ENCODE measurements around the gene GIT2.
"Not testable (repeated sequence)": the region's sequence is repeated elsewhere in the genome, so short reads cannot be mapped to it uniquely, and the experiment has no call there.

Gene GIT2

DNA sequence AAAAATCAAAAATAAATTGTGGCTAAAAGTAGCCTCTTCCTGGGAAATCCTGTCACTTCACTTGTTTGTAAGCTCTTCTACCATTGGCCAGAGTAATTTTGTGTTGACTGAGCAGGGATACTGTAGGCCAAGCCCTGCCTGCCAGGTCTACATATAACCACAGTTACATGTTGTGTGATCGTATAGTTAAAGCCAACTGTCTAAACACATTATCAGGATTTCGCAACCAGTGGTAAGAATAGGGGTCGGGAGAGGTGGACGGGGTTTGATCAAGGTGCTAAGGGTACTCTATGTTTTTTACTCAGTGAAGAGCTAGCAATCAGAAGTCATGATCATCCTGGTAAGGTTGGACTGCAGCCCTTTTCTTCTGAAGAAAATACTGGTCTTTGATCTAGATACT is 16.5 kb upstream of the GIT2 start:
- no peak for DNase-seq (ENCODE audit: insufficient read length, low spot score)
- no peak for FAIRE-seq
- TF ChIP-seq POLR2A (IDR thresholded peaks at IDR 0.05; ENCODE audit: low read depth, low read length) = no peak

DNA sequence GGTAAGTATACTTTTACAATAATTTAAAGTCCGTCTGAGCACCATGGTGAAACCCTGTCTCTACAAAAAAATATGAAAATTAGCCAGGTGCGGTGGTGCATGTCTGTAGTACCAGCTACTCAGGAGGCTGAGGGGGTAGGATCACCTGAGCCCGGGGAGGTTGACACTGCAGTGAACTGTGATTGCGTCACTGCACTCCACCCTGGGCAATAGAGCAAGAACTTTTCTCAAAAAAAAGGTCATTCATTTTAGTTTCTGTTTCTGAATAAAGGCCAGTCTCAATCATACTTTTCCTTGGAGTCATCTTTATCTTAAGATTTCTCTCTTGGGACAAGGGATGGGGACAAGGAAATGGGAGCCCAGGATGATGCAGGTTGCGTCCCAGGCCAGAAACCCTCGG is 16.0 kb upstream of the GIT2 start:
- TF ChIP-seq POLR2A (IDR thresholded peaks at IDR 0.05; ENCODE audit: low read depth, low read length) = no peak
- DNase-seq (ENCODE audit: insufficient read length, low spot score) = no peak
- no peak for FAIRE-seq

DNA sequence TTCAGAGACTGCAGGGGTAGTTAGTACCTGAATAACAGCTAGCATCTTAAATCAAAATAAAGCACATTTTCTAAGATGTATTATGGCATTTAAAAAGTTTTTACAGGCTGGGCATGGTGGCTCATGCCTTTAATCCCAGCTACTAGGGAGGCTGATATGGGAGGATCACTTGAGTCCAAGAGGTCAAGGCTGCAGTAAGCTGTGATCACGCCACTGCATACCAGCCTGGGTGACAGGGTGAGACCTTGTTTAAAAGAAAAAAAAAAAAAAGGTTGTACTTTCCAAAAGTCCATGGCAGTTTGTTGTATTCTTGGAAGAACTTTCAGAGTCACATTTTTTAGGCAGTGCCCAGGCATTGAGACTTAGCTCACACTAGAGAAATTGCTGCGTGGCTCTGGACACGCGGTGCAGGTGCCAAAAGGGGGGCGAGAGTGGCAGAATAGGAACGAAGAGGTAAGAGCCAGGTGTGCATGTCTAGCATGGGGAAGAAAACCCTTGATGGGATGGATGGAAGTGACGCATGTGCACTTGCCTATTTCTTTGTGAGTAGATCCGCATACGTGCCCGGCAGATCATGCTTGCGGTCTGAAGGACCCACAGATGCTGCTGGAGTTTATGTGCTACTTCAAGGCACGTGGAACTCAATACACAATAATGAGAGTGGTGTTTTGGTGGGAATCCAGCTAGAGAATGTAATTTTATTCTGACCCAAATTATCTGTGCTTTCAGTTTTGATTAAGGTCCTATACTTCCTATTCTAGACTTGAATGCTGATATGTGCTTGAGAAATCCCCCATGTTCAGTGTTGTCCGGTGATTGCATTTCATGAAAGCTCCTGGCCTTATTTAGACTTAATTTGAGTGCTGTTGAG is 14.9 kb upstream of the GIT2 start:
- TF ChIP-seq POLR2A (IDR thresholded peaks at IDR 0.05; ENCODE audit: low read depth, low read length) = no peak
- DNase-seq (ENCODE audit: insufficient read length, low spot score) = no peak
- no peak for FAIRE-seq

DNA sequence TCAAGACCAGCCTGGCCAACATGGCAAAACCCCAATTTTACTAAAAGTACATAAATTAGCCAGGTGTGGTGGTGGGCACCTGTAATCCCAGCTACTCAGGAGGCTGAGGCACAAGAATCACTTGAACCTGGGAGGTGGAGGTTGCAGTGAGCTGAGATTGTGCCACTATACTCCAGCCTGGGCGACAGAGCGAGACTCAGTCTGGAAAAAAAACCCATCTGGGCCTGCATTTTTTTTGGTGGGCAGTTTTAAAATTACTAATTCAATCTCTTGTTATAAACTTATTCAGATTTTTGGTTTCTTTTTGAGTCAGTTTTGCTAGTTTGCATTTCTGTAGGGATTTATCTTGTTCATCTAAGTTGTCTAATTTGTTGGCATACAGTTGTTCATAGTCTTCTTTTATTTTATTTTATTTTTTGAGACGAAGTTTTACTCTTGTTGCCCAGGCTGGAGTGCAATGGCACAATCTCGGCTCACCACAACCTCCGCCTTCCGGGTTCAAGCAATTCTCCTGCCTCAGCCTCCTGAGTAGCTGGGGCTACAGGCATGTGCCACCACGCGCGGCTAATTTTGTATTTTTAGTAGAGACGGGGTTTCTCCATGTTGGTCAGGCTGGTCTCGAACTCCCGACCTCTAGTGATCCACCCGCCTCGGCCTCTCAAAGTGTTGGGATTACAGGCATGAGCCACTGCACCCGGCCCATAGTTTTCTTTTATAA is 12.7 kb upstream of the GIT2 start:
- not testable (repeated sequence) for DNase-seq (ENCODE audit: insufficient read length, low spot score); FAIRE-seq

DNA sequence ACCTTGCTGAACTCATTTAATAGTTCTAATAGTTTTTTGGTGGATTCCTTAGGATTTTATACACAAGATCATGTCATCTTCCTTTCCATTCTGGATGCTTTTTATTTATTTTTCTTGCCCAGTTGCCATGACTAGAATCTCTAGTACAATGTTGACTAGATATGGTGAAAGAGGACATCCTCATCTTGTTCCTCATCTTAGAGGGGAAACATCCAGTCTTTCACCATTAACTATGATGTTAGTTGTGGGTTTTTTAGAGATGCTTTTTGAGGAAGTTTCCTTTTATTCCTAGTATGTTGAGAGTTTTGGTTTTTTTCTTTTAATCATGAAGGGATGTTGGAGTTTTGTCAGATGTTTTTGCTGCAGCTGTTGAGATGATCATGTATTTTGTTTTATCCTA is 11.7 kb upstream of the GIT2 start:
- DNase-seq (ENCODE audit: insufficient read length, low spot score) = no peak
- no peak for FAIRE-seq
- TF ChIP-seq POLR2A (IDR thresholded peaks at IDR 0.05; ENCODE audit: low read depth, low read length) = no peak

DNA sequence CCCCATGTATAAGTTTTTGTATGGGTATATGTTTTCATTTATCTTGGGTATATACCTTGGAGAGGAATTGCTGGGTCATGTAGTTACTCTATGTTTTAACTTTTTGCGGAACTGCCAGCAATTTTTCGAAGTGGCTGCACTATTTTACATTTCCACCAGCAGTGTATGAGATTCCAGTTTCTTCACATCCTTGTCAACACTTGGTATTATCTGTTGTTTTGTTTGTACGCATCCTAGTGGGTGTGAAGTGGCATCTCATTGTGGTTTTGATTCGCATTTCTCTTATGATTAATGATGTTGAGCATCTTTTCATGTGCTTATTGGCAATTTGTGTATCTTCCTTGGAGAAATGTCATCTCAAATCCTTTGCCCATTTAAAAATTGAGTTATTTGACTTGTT is 9.9 kb upstream of the GIT2 start:
- DNase-seq (ENCODE audit: insufficient read length, low spot score) (no peak), FAIRE-seq (no peak)
- no peak for TF ChIP-seq POLR2A (IDR thresholded peaks at IDR 0.05; ENCODE audit: low read depth, low read length)

DNA sequence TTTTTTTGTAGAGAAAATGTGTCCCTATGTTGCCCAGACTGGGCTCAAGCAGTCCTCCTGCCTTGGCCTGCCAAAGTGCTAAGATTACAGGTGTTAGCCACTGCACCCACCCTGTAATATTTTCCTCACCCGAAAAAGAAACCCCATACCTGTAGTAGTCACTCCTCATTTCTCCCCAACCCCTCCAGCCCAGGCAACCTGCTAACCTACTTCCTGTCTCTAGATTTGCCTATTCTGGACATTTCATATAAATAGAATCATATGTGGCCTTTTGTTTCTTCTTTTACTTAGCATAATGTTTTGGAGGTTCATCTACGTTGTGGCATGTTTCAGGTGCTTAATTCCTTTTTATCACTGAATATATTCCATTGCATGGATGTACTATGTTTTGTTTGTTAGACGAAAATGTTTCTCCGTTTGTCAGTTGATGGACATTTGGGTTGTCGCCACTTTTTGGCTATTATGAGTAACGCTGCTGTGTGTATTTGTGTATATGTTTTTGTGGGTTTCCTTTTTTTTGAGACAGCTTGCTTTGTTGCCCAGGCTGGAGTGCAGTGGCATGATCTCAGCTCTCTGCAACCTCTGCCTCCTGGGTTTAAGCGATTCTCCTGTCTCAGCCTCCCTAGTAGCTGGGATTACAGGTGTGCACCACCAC is 9.3 kb upstream of the GIT2 start:
- no peak for FAIRE-seq

DNA sequence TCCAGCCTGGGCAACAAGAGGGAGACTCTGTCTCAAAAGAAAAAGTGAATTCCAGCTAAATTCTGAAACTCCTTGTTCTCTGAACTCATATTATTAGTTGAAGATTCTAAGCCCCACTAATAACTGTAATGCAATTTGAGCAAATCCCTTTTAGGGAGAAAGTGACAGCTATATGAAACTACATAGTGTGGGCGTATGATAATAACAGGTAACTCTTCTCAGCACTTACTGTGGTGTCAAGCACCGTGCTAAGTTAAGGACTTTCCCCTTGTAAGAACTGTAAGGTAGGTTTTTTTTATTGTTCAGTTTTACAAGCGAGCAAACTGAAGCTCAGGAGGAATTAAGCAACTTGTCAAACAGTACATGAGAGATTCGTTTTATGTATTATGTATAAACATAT is 8.4 kb upstream of the GIT2 start:
- DNase-seq (ENCODE audit: insufficient read length, low spot score) = no peak
- FAIRE-seq = no peak
- TF ChIP-seq POLR2A (IDR thresholded peaks at IDR 0.05; ENCODE audit: low read depth, low read length) = no peak

More for the DNA sequence above, 9.3 kb upstream of the GIT2 start:
- DNase-seq (ENCODE audit: insufficient read length, low spot score) = no peak
- TF ChIP-seq POLR2A (IDR thresholded peaks at IDR 0.05; ENCODE audit: low read depth, low read length) = no peak

DNA sequence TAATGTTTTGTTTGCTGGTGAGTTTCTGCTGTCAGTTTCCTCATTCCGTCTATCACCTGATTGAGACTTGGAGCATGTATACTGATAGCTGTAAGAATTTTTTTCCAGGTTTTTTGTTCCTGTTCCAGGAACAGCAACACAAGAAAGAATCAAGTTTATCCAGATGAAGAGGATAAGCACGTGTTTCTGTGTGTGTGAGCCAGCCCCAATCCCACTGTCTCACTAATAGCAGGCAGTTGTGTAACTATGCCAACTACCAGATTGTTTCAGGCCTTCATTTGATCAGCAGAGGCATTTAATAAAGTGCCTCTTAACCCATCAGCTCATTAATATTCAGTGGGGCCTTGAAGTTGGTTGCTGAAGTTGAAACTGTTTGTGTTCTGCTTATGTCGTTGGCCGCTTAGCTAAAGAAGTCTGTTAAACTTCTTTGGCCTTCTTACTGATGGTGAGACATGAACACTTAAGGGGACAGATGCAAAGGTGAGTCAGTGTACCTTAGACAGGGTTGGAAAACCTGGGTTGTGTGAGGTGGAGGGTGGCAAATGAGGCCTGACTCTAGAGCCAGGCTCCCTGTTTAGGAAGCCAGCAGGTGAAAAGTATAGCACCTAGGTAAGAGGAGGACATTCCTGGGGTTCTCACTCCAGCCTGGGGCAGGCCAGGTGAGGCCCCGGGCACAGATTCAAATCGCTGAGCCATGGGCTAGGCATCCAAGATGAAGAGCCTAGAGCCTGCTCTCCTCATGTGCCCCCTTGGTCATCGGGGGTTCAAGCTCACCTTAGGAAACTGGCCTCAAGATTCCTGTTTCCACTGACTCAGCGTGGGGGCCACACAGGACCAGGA is 6.7 kb upstream of the GIT2 start:
- no peak for FAIRE-seq
- no peak for TF ChIP-seq POLR2A (IDR thresholded peaks at IDR 0.05; ENCODE audit: low read depth, low read length)
- DNase-seq (ENCODE audit: insufficient read length, low spot score) = no peak

DNA sequence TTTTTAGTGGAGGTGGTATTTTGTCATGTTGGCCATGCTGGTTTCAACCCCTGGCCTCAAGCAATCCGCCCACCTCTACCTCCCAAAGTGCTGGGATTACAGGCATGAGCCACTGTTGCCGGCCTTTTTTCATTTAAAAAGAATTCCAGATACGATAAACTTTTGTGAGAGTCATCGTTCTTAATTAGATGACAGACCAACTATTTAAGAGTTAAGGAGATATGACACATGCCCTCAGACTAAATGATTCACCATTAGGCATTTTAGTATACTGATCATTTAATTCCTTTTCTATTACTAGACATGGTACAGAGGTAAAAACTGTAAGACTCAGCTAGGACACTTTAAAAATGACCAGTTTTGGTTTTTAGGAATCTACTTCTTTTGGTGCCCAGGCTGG is 5.4 kb upstream of the GIT2 start:
- DNase-seq (ENCODE audit: insufficient read length, low spot score) = peak; percentile 57
- no peak for FAIRE-seq

DNA sequence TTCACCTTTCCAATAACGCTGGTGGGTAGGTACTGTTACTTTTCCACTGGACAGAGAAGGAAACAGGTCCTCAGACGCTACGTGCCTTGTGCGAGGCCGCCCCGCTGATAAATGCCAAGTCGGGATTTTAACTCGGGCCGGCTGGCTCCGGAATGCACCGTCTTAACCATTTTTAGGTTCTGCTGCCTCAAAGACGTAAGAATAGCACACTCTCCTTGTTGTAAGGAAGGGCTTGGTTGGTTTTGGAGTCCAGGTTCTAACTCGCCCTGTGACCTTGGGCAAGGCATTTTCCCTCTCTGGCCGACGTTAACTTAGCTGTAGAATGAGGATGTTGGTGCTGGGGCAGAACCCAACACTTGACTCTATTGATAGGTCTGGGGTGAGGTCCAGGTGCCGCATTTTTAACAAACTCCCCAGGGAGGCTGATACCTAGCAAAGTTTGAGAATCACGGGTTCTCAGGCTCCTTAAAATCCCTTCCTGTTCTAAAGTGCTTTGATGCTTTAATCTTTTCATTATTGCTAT is 3.9 kb upstream of the GIT2 start:
- DNase-seq (ENCODE audit: insufficient read length, low spot score) (no peak), FAIRE-seq (no peak)
- TF ChIP-seq POLR2A (IDR thresholded peaks at IDR 0.05; ENCODE audit: low read depth, low read length) = no peak

More for the DNA sequence above, 5.4 kb upstream of the GIT2 start:
- TF ChIP-seq POLR2A (IDR thresholded peaks at IDR 0.05; ENCODE audit: low read depth, low read length) = no peak

DNA sequence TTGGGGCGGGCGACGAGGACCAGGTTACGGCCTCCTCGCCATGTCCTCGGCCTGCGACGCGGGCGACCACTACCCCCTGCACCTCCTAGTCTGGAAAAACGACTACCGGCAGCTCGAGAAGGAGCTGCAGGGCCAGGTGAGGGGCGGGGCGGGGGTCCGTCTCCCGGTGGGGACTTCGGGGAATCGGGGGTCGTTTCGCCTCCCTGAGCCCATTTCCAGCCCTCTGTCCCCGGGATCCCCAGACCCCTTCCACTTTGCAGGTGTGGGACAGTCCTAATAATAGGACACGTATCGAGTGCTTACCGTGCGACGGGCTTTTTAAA is 3.4 kb upstream of the GIT2 start:
- no peak for TF ChIP-seq POLR2A (IDR thresholded peaks at IDR 0.05; ENCODE audit: low read depth, low read length)
- DNase-seq (ENCODE audit: insufficient read length, low spot score) (no peak), FAIRE-seq (no peak)

DNA sequence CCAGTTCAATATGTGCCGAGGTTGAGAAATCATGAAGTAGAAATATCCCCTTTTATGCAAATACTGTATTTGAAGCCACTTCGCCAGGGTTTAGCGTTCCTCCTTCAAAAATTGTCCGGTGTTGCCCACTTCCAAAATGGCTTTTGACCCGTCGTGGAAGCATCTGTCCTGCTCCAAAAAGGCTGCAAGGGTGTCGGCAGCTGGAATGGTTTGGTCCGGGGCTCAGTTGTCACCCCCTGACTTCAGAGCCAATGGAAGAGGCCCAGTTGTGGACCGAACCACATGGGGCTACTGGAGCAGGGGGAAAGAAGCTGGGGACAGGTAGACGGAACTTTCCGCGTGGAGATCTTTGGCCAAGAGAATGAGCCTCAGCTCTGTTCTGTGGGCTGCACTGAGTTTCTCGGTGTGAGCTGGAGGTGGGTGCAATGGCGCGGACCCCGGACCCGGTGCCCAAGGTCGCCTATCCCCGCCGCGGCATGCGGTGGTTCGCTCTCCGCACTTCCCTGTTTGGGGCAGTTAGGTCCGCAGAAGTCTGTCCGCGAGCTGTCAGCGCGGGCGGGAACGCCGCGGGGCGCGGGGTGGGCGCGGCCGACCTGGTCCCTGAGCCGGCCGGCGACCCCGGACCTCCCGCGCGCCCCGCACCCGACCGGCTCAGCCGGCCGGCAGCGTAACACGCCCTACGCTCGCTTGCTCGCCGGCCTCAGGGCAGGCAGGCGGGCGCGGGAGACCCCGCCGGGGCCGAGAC is 2.9 kb upstream of the GIT2 start, which contains the start of gene ANKRD13A:
Gene ANKRD13A, plus strand, starts transcription at position 527 of the 745 bp plus-strand sequence. CDS start 259 bp downstream, outside the sequence.
- FAIRE-seq (peak; percentile 23), DNase-seq (ENCODE audit: insufficient read length, low spot score) (peak; percentile 83)

More for the DNA sequence above, 2.9 kb upstream of the GIT2 start, which contains the start of gene ANKRD13A:
- peak; percentile 97 for TF ChIP-seq POLR2A (IDR thresholded peaks at IDR 0.05; ENCODE audit: low read depth, low read length)
